ENCODE data around the gene SETD6. TPM values are rescaled to one million over a fixed set of nuclear protein-coding genes. Genes with fewer than 3 reads are reported as not detected.

Gene SETD6, protein sequence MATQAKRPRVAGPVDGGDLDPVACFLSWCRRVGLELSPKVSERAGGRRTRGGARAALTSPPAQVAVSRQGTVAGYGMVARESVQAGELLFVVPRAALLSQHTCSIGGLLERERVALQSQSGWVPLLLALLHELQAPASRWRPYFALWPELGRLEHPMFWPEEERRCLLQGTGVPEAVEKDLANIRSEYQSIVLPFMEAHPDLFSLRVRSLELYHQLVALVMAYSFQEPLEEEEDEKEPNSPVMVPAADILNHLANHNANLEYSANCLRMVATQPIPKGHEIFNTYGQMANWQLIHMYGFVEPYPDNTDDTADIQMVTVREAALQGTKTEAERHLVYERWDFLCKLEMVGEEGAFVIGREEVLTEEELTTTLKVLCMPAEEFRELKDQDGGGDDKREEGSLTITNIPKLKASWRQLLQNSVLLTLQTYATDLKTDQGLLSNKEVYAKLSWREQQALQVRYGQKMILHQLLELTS
- 32.6 and 36.5 TPM in 2 replicates for total RNA-seq (ENCODE audit: low replicate concordance)
- long read RNA-seq, transcript SETD6-202 (9 exons, 2,042 nt): major isoform, 8 of 20 reads
- long read RNA-seq, partial matches to known transcripts: 1 of 20 reads
- long read RNA-seq, other reads (novel, unspliced or antisense): 6 of 20 reads

DNA sequence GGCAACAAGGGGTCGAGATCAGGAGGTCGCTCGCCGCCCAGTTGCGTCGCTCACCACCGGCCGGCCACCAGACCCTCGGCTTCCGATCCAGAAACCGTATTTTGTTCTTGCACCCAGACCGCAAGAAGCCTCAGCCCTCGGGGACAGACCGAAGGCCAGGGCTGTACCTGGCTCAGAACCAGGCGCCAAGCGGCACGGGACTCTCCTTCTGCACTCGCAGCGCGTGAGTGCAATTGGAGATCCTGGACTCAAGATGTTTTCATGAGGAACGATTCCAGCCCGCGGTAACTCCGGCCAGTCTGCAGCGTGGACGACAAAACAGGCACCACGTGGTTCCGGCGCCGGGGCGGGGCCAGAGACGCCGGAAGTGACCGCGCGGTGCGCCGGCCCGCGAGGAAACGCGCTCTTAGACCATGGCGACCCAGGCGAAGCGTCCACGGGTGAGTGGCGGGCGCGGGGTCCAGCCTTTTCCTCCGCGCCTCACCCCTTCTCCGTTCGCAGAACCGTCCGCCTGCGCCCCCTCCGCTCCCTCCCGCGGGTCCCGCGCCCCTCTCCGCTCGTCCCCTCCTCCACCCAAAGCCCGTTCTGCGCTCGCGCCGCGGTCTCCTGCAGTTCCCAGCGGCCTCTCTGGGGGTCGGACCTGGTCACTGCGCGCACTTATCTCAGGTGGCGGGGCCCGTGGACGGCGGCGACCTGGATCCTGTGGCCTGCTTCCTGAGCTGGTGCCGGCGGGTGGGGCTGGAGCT is at the start of gene SETD6:
Gene SETD6 (plus strand): TSS at position 393 of the 746 bp plus-strand sequence. CDS start 21 bp downstream, at position 414.
- H3K36me3 Mint-ChIP-seq: peaks cover 14% of the 10 kb centered on the region
- H3K27ac Mint-ChIP-seq: peak within 1 kb of the TSS; percentile 96

DNA sequence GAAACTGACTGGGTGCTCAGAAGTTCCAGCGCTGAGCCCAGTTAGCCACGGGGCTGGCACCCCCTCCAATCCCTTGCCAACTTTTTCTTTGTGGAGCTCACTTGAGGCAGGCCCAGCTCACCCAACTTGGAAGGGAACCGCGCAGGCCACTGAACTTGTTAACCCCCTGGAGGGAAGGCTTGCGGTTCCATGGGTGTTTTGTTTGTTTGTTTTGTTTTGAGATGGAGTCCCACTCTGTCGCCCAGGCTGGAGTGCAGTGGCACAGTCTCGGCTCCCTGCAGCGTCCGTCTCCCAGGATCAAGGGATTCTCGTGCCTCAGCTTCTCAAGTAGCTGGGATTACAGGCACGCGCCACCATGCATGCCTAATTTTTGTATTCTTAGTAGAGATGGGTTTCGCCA is 49.5 kb upstream of the SETD6 start:
- no peaks in the 10 kb centered on the region for H3K9me3 Mint-ChIP-seq
- H3K36me3 Mint-ChIP-seq: no peaks in the 10 kb centered on the region
- H3K4me3 Mint-ChIP-seq: no peak overlapping the region
- DNase-seq (ENCODE audit: extremely low spot score, unreplicated experiment): no peak
- H3K4me1 Mint-ChIP-seq (ENCODE audit: unreplicated experiment): peaks cover 3% of the 10 kb centered on the region
- peaks cover 78% of the 10 kb centered on the region for H3K27me3 Mint-ChIP-seq
- H3K27ac Mint-ChIP-seq: no peak overlapping the region
- TF ChIP-seq, protein P1, sequence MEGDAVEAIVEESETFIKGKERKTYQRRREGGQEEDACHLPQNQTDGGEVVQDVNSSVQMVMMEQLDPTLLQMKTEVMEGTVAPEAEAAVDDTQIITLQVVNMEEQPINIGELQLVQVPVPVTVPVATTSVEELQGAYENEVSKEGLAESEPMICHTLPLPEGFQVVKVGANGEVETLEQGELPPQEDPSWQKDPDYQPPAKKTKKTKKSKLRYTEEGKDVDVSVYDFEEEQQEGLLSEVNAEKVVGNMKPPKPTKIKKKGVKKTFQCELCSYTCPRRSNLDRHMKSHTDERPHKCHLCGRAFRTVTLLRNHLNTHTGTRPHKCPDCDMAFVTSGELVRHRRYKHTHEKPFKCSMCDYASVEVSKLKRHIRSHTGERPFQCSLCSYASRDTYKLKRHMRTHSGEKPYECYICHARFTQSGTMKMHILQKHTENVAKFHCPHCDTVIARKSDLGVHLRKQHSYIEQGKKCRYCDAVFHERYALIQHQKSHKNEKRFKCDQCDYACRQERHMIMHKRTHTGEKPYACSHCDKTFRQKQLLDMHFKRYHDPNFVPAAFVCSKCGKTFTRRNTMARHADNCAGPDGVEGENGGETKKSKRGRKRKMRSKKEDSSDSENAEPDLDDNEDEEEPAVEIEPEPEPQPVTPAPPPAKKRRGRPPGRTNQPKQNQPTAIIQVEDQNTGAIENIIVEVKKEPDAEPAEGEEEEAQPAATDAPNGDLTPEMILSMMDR (conservative IDR thresholded peaks at IDR 0.05): no peak

More for the DNA sequence above, at the start of gene SETD6:
- DNase-seq (ENCODE audit: extremely low spot score, unreplicated experiment): peak; percentile 93
- no peaks in the 10 kb centered on the region for H3K27me3 Mint-ChIP-seq
- H3K4me1 Mint-ChIP-seq (ENCODE audit: unreplicated experiment): peaks cover 15% of the 10 kb centered on the region
- H3K9me3 Mint-ChIP-seq: no peaks in the 10 kb centered on the region
- H3K4me3 Mint-ChIP-seq: peak within 1 kb of the TSS; percentile 97
- TF ChIP-seq, protein P1 (conservative IDR thresholded peaks at IDR 0.05): peak; percentile 62

DNA sequence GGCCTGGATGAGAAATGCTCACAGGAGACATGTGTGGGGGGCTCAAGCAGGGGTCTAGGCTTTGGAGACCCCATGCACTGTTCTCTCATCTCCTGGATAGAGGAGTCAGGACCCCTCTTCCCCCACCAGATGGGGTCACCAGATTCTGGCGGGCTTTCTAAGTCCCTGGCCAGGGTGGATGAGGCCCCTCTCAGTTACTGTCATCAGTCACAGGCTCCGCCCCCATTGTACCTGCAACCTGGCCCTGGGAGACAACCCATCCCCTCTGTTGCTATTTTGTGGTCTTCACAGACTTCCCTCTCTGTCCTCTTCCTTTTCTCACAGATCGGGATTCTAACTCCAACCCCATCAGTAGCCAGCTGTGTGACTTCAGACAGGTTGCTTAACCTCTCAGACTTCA is 48.9 kb upstream of the SETD6 start:
- H3K4me3 Mint-ChIP-seq: no peak overlapping the region
- H3K27ac Mint-ChIP-seq: no peak overlapping the region
- no peak for DNase-seq (ENCODE audit: extremely low spot score, unreplicated experiment)
- H3K9me3 Mint-ChIP-seq: no peaks in the 10 kb centered on the region
- H3K4me1 Mint-ChIP-seq (ENCODE audit: unreplicated experiment): peaks cover 3% of the 10 kb centered on the region
- TF ChIP-seq, protein P1 (conservative IDR thresholded peaks at IDR 0.05): no peak
- H3K36me3 Mint-ChIP-seq: no peaks in the 10 kb centered on the region
- peaks cover 72% of the 10 kb centered on the region for H3K27me3 Mint-ChIP-seq

DNA sequence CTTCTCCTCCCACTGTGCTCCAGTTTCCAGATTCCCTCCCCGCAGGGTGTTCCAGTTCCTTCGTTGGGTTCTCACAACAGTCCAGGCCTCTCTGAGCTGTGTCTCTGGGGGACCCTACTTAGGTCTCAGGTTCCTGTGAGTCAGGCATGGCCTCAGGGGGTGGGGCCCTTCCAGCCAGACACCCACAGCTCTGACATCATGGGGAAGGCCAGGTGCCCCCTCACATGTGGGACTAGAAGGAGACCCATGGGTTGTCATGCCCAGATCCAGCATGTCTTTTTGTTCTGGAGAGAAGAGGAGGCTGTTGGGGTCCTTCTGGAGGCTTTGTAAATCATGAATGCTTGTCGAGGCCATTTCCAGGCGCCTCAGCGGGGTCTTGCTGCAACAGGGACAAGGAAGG is 47.4 kb upstream of the SETD6 start:
- Mint-ChIP-seq H3K27ac (no peak overlapping the region), H3K27me3 (peaks cover 60% of the 10 kb centered on the region), H3K4me3 (no peak overlapping the region), H3K36me3 (no peaks in the 10 kb centered on the region), H3K4me1 (ENCODE audit: unreplicated experiment) (peaks cover 3% of the 10 kb centered on the region), H3K9me3 (no peaks in the 10 kb centered on the region)
- no peak for DNase-seq (ENCODE audit: extremely low spot score, unreplicated experiment)
- TF ChIP-seq, protein P1 (conservative IDR thresholded peaks at IDR 0.05): no peak

DNA sequence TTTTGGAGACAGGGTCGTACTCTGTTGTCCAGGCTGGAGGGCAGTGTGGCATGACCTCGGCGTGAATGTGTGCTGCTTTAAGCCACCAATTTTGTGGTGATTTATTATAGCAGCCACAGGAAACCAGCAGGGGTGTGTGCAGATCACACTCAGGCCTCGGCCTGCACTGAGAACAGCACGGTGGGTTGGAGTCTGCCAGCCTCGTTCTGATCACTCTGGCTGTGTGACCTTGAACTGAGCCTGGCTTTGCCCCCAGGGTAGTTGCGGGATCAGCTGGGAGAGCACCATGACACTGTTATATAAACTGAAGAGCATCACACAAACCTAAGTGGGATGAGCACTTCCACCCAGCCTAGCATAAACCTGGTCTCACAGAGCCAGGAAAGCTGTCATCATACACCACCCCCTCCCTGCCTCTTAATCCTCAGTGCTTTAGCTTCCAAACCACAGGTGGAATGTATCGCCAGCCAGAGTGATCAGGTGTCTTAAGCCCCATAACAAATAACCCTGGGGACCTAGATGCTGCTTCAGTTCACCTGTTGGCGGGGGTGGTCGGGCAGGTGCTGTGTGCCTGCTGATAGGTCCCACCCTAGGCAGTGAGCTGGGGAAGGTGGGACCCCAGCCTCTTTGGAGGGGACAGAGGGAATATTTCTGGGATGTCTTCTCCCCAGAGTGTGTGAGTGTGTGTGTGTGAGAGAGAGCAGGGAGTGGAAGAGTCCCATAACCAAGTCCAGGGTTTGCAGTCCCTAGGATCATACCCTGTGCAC is 43.9 kb upstream of the SETD6 start:
- no peak overlapping the region for H3K27ac Mint-ChIP-seq
- DNase-seq (ENCODE audit: extremely low spot score, unreplicated experiment): no peak
- TF ChIP-seq, protein P1 (conservative IDR thresholded peaks at IDR 0.05): no peak
- H3K36me3 Mint-ChIP-seq: no peaks in the 10 kb centered on the region
- H3K9me3 Mint-ChIP-seq: no peaks in the 10 kb centered on the region
- H3K27me3 Mint-ChIP-seq: peaks cover 60% of the 10 kb centered on the region
- peaks cover 4% of the 10 kb centered on the region for H3K4me1 Mint-ChIP-seq (ENCODE audit: unreplicated experiment)
- no peak overlapping the region for H3K4me3 Mint-ChIP-seq
